H1 (cell line): ENCODE results near the gene ACAP3.

Experiments used
- ATF2 ChIP-seq: IDR thresholded peaks from 2 replicates; pipeline ENCODE4 v1.6.1; 2012; ENCODE audit warnings: low read length, inconsistent platforms
- CHD1 ChIP-seq: IDR thresholded peaks from 2 replicates; pipeline ENCODE4 v1.6.1; 2012; ENCODE audit warnings: low read depth, low read length, improper control_type of control experiment
- CREB1 ChIP-seq: IDR thresholded peaks from 2 replicates; pipeline ENCODE4 v1.6.1; 2012; ENCODE audit warnings: inconsistent platforms
- CTCF ChIP-seq, 3 experiments: IDR thresholded peaks; 1 replicate in 2 of 3; 2 replicates in 1 of 3; pipeline versions ENCODE4 v1.5.1 to v1.6.1; 2011; ENCODE audit warnings: low read length in 3 of 3, mild to moderate bottlenecking in 3 of 3, inconsistent platforms in 2 of 3, low read depth in 1 of 3, moderate library complexity in 1 of 3; ENCODE audit not compliant: insufficient read depth in 1 of 3; ENCODE audit errors: control extremely low read depth in 1 of 3
- EZH2 ChIP-seq: fragments of 200-600 bp; sonication (generic); IDR thresholded peaks from 2 replicates; pipeline ENCODE4 v1.7.1; 2012; ENCODE audit warnings: low read depth, mild to moderate bottlenecking, moderate library complexity, low read length, inconsistent platforms; ENCODE audit not compliant: severe bottlenecking
- GABPA ChIP-seq: IDR thresholded peaks from 2 replicates; pipeline ENCODE4 v1.6.1; 2011; ENCODE audit warnings: mild to moderate bottlenecking, low read length, moderate library complexity, borderline replicate concordance; ENCODE audit not compliant: insufficient read depth
- JUN ChIP-seq: IDR thresholded peaks from 2 replicates; pipeline ENCODE4 v1.6.1; 2011; ENCODE audit warnings: low read depth, mild to moderate bottlenecking, improper control_type of control experiment, low read length
- NANOG ChIP-seq: IDR thresholded peaks from 2 replicates; pipeline ENCODE4 v1.6.1; 2011; ENCODE audit warnings: low read length, low read depth, mild to moderate bottlenecking, inconsistent platforms; ENCODE audit not compliant: insufficient read depth, poor library complexity, severe bottlenecking
- POLR2A ChIP-seq, 2 experiments: IDR thresholded peaks; 1 replicate in 1 of 2; 2 replicates in 1 of 2; pipeline ENCODE4 v1.6.1; 2011; ENCODE audit warnings: low read depth in 2 of 2, low read length in 2 of 2, mild to moderate bottlenecking in 2 of 2; ENCODE audit errors: control extremely low read depth in 1 of 2
- POLR2AphosphoS5 ChIP-seq: IDR thresholded peaks from 2 replicates; pipeline ENCODE4 v1.6.1; 2011; ENCODE audit warnings: low read depth, low read length
- RBBP5 ChIP-seq: IDR thresholded peaks from 2 replicates; pipeline ENCODE4 v1.7.1; 2012; ENCODE audit warnings: low read depth, mild to moderate bottlenecking, inconsistent platforms, low read length, moderate library complexity, borderline replicate concordance
- RFX5 ChIP-seq: IDR thresholded peaks from 2 replicates; pipeline ENCODE4 v1.6.1; 2011; ENCODE audit warnings: low read depth, low read length, improper control_type of control experiment, borderline replicate concordance
- RXRA ChIP-seq: IDR thresholded peaks from 2 replicates; pipeline ENCODE4 v1.6.1; 2011; ENCODE audit warnings: low read depth, mild to moderate bottlenecking, low read length, moderate library complexity; ENCODE audit not compliant: insufficient read depth
- ZNF274 ChIP-seq: IDR thresholded peaks from 2 replicates; pipeline ENCODE4 v1.7.0; 2012; ENCODE audit warnings: low read length, borderline replicate concordance; ENCODE audit errors: extremely low read depth

GRCh38 chr1:1267488-1268283 is 40.0 kb downstream of the ACAP3 start:
- TF ChIP-seq CTCF (IDR thresholded peaks at IDR 0.05; ENCODE audit: control extremely low read depth in 1 of 3, insufficient read depth in 1 of 3, low read depth in 1 of 3, low read length in 3 of 3) (no peak), ATF2 (no peak), RBBP5 (no peak), CHD1 (no peak), POLR2A (IDR thresholded peaks at IDR 0.05; ENCODE audit: control extremely low read depth in 1 of 2, low read depth in 2 of 2, low read length in 2 of 2) (no peak), CREB1 (no peak), NANOG (no peak), JUN (no peak), EZH2 (no peak), RXRA (no peak), POLR2AphosphoS5 (no peak), GABPA (no peak), RFX5 (no peak), ZNF274 (no peak)
